ENCODE data around the gene ACBD6.

DNA sequence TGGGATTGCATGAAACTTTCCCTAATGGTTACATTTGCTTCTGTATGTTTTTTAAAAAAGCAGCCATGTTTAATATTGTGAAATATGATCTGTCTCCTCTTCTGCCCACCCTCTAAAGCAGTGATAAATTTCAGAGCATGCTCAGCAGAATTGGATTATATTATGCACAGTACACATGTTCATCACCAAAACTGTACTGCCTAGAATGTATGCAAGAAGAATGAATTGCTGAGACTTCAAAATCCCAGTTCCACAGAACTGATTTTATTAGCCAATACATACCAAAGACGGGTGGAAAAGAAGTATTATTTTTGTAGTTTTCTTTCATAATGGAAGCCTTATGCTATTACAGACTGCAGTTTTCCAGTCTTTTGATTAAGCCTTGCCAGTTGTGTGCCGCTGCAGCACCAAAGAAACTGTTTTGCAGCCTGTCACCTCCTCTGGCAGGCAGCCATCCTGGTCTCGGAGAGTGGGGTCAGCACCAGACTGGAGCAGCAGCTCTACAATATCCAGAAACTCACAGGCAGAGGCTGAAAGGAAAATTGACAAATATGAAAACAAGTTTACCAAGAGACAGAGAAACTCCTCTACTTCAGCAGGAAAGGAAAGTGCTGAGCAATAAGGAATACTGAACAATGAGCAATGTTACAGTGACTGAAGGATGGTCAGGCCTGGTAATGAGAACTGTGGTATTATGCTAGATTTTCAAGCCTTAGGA is 214.2 kb downstream of the ACBD6 start:
- no peak for TF ChIP-seq POLR2A (IDR thresholded peaks at IDR 0.05; ENCODE audit: low read length)
- no peak for TF ChIP-seq GATA1 (IDR thresholded peaks at IDR 0.05; ENCODE audit: low read depth, low read length)

Data from erythroblast (primary cell).